ENCODE data around the gene RSPH10B2.
"Not testable (repeated sequence)": the region's sequence is repeated elsewhere in the genome, so short reads cannot be mapped to it uniquely, and the experiment has no call there.

GRCh38 chr7:6821622-6822021 lies 67.7 kb downstream of the RSPH10B2 start:
- TF ChIP-seq CTCF (conservative IDR thresholded peaks at IDR 0.05; ENCODE audit: low read depth in 2 of 2); POLR2AphosphoS5 (IDR thresholded peaks at IDR 0.05; ENCODE audit: low read depth); CREB1 (CRISPR knock-in tag; IDR thresholded peaks at IDR 0.05; ENCODE audit: low read depth); EZH2 (IDR thresholded peaks at IDR 0.05; ENCODE audit: low read depth, unreplicated experiment); JUNB (IDR thresholded peaks at IDR 0.05; ENCODE audit: unreplicated experiment): not testable (repeated sequence)

All from GM23338 (cell line).